IPS-18c (cell line): ENCODE measurements around the gene CELSR1.
"Not testable (repeated sequence)": the region's sequence is repeated elsewhere in the genome, so short reads cannot be mapped to it uniquely, and the experiment has no call there.

Experiments
- H3K4me3 ChIP-seq: 2 replicates; pipeline ENCODE4 v1.7.0; 2013; ENCODE audit warnings: low read depth, mild to moderate bottlenecking, low read length, moderate library complexity; ENCODE audit not compliant: insufficient read depth
- H3K9me3 ChIP-seq: one replicate; pipeline ENCODE4 v1.6.1; 2013; ENCODE audit warnings: mild to moderate bottlenecking, low read length, moderate library complexity; ENCODE audit not compliant: control insufficient read depth, insufficient read depth

CELSR1 gene

DNA sequence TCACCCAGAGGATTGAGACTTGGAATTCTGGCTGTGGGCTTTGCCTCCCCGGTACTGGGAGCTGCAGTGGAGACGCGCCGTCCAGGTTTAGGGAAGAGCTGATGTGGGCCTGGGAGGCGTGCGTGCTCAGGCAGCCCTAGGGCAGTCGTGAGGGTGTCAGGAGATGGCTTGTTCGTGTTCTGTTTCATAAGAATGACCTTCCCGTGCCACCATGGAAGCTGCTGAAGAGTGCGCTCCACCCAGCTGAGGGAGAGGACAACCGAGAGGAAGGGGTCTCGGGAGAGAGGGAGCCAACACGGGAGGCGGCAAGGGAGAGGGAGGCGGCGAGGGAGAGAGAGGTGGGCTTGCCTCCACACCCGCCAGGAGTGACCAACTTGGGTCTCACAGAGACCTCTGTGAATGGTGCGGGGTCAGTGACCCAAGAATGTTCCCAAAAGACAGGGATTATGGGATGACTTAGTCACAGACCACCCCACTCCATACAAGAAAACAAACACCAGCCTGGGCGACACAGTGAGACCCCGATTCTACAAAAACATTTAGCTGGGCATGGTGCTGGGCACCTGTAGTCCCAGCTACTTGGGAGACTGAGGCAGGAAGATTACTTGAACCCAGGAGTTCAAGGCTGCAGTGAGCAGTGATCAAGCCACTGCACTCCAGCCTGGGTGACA, 216.6 kb downstream of the CELSR1 start:
- H3K9me3 ChIP-seq, result no peaks in the 10 kb centered on the region
- H3K4me3 ChIP-seq, result no peak overlapping the region

GRCh38 chr22:46320166-46320710, 217.2 kb downstream of the CELSR1 start:
- H3K9me3 ChIP-seq, result no peaks in the 10 kb centered on the region
- no peak overlapping the region for H3K4me3 ChIP-seq

- H3K4me3 ChIP-seq, result no peak overlapping the region
- no peaks in the 10 kb centered on the region for H3K9me3 ChIP-seq
Measured at GRCh38 chr22:46319319-46319718, 218.1 kb downstream of the CELSR1 start.

GRCh38 chr22:46318576-46318975, 218.8 kb downstream of the CELSR1 start:
- Histone ChIP-seq H3K9me3 (no peaks in the 10 kb centered on the region), H3K4me3 (no peak overlapping the region)

DNA sequence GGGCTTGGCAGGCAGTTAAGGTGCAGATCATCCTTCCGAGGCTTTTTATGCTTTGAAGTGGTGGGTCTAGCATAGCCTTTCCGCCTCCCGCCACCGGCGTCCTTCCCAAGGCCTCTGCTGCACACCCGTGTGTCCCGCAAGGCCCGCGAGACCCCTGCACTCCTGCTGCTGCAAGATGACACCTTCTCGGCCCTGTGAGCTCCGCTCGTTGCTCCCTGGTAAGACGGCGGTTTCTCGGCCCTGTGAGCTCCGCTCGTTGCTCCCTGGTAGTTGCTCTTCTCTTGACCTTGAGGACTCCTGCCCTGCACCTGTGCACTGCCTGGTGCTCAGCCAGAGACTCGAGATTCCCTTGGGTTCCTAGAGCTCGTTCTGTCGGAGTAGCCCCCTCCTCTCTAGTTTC, 219.8 kb downstream of the CELSR1 start:
- Histone ChIP-seq H3K9me3 (no peaks in the 10 kb centered on the region), H3K4me3 (no peak overlapping the region)

DNA sequence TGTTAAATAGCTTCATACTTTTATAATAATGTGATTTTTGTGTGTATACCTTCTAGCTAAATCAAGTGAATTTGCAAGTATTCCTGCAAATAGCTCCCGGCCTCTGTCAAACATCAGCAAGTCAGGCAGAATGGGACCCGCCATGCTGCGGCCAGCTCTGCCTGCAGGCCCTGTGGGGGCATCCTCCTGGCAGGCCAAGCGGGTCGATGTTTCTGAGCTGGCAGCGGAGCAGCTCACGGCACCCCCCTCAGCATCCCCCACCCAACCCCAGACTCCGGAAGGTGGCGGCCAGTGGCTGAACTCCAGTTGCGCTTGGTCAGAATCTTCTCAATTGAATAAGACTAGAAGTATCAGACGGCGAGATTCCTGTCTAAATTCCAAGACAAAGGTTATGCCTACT, 221.4 kb downstream of the CELSR1 start:
- H3K9me3 ChIP-seq, result no peaks in the 10 kb centered on the region
- no peak overlapping the region for H3K4me3 ChIP-seq

GRCh38 chr22:46312848-46313247, 224.6 kb downstream of the CELSR1 start:
- not testable (repeated sequence) for H3K9me3 ChIP-seq, H3K4me3 ChIP-seq

DNA sequence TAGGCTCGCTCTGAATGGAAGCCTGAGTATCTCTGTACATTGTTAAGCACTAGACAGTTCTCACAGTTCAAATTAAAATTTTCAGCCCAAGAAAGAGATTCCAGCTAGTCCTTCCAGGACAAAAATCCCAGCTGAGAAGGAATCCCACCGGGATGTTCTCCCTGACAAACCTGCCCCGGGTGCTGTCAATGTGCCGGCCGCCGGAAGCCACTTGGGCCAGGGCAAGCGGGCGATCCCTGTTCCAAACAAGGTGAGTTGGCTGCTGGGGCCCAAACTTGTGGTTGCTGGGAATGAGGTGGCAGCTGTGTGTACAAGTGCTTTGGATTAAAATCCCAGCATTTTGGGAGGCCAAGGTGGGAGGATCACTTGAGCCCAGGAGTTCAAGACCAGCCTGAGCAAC, 225.4 kb downstream of the CELSR1 start:
- H3K9me3 ChIP-seq, result no peaks in the 10 kb centered on the region
- no peak overlapping the region for H3K4me3 ChIP-seq
